ENCODE results near the gene ATXN7.

ATXN7 gene

GRCh38 chr3:63896332-63897030 is 32.8 kb downstream of the ATXN7 start:
- Histone ChIP-seq H2BK15ac (replicated peaks; ENCODE audit: low read depth) (no peak overlapping the region), H2BK120ac (ENCODE audit: low read depth, low read length) (no peak overlapping the region), H3K4me1 (ENCODE audit: control insufficient read depth, low read depth, low read length) (peaks cover 3% of the 10 kb centered on the region), H2BK5ac (ENCODE audit: low read length) (no peak overlapping the region), H3K56ac (ENCODE audit: low read length) (no peak overlapping the region), H3K27me3 (ENCODE audit: insufficient read depth, low read length, poor library complexity) (no peaks in the 10 kb centered on the region), H4K5ac (ENCODE audit: low read length) (no peak overlapping the region), H3K27ac (ENCODE audit: low read depth, low read length) (no peak overlapping the region), H3K36me3 (ENCODE audit: control insufficient read depth, insufficient read depth, low read length) (peaks cover 1% of the 10 kb centered on the region), H3K79me1 (ENCODE audit: low read length) (peaks cover 6% of the 10 kb centered on the region), H3K79me2 (ENCODE audit: control insufficient read depth, insufficient read depth, low read length) (peaks cover 4% of the 10 kb centered on the region), H3K4me3 (ENCODE audit: low read length) (no peak overlapping the region), H2AK5ac (ENCODE audit: low read length) (no peak overlapping the region), H3K18ac (ENCODE audit: low read length) (no peak overlapping the region), H4K8ac (ENCODE audit: low read depth, low read length) (no peak overlapping the region), H3K9ac (ENCODE audit: low read length) (no peak overlapping the region), H3K4ac (ENCODE audit: low read depth, low read length) (no peak overlapping the region), H3K23ac (ENCODE audit: low read length) (no peak overlapping the region), H3K4me2 (ENCODE audit: low read length) (no peak overlapping the region)
- no CpG with 5 or more reads among the region's 1 CpG for WGBS (ENCODE audit: extremely low coverage, insufficient coverage, low lambda C conversion rate)
- DNase-seq: no peak

GRCh38 chr3:63900010-63900409 is 36.3 kb downstream of the ATXN7 start:
- no CpG with 5 or more reads among the region's 5 CpGs for WGBS (ENCODE audit: extremely low coverage, insufficient coverage, low lambda C conversion rate)
- Histone ChIP-seq H2BK5ac (ENCODE audit: low read length) (no peak overlapping the region), H3K4ac (ENCODE audit: low read depth, low read length) (no peak overlapping the region)

GRCh38 chr3:63900459-63900858 is 36.8 kb downstream of the ATXN7 start:
- Histone ChIP-seq H2BK5ac (ENCODE audit: low read length) (no peak overlapping the region), H3K27ac (ENCODE audit: low read depth, low read length) (no peak overlapping the region), H2BK15ac (replicated peaks; ENCODE audit: low read depth) (no peak overlapping the region), H3K9ac (ENCODE audit: low read length) (no peak overlapping the region), H2AK5ac (ENCODE audit: low read length) (no peak overlapping the region), H3K79me1 (ENCODE audit: low read length) (peaks cover 3% of the 10 kb centered on the region), H3K23ac (ENCODE audit: low read length) (no peak overlapping the region), H2BK120ac (ENCODE audit: low read depth, low read length) (no peak overlapping the region), H4K8ac (ENCODE audit: low read depth, low read length) (no peak overlapping the region), H3K79me2 (ENCODE audit: control insufficient read depth, insufficient read depth, low read length) (peaks cover 2% of the 10 kb centered on the region), H3K36me3 (ENCODE audit: control insufficient read depth, insufficient read depth, low read length) (peaks cover 1% of the 10 kb centered on the region), H3K18ac (ENCODE audit: low read length) (no peak overlapping the region), H3K4me2 (ENCODE audit: low read length) (no peak overlapping the region), H3K4me1 (ENCODE audit: control insufficient read depth, low read depth, low read length) (peaks cover 3% of the 10 kb centered on the region), H3K56ac (ENCODE audit: low read length) (no peak overlapping the region), H3K27me3 (ENCODE audit: insufficient read depth, low read length, poor library complexity) (no peaks in the 10 kb centered on the region), H3K4ac (ENCODE audit: low read depth, low read length) (no peak overlapping the region), H4K5ac (ENCODE audit: low read length) (no peak overlapping the region), H3K4me3 (ENCODE audit: low read length) (no peak overlapping the region)
- no peak for DNase-seq
- no CpG with 5 or more reads among the region's 2 CpGs for WGBS (ENCODE audit: extremely low coverage, insufficient coverage, low lambda C conversion rate)

More at GRCh38 chr3:63900010-63900409, 36.3 kb downstream of the ATXN7 start:
- no peak overlapping the region for H3K18ac ChIP-seq (ENCODE audit: low read length)
- H4K8ac ChIP-seq (ENCODE audit: low read depth, low read length): no peak overlapping the region
- no peak overlapping the region for H3K27ac ChIP-seq (ENCODE audit: low read depth, low read length)
- peaks cover 1% of the 10 kb centered on the region for H3K36me3 ChIP-seq (ENCODE audit: control insufficient read depth, insufficient read depth, low read length)
- peaks cover 2% of the 10 kb centered on the region for H3K79me2 ChIP-seq (ENCODE audit: control insufficient read depth, insufficient read depth, low read length)
- H3K27me3 ChIP-seq (ENCODE audit: insufficient read depth, low read length, poor library complexity): no peaks in the 10 kb centered on the region
- H3K56ac ChIP-seq (ENCODE audit: low read length): no peak overlapping the region
- H3K4me1 ChIP-seq (ENCODE audit: control insufficient read depth, low read depth, low read length): peaks cover 3% of the 10 kb centered on the region
- no peak overlapping the region for H3K23ac ChIP-seq (ENCODE audit: low read length)
- no peak overlapping the region for H3K9ac ChIP-seq (ENCODE audit: low read length)
- H4K5ac ChIP-seq (ENCODE audit: low read length): no peak overlapping the region
- no peak overlapping the region for H3K4me3 ChIP-seq (ENCODE audit: low read length)
- DNase-seq: no peak
- H3K79me1 ChIP-seq (ENCODE audit: low read length): peaks cover 3% of the 10 kb centered on the region
- no peak overlapping the region for H2AK5ac ChIP-seq (ENCODE audit: low read length)
- H3K4me2 ChIP-seq (ENCODE audit: low read length): no peak overlapping the region
- no peak overlapping the region for H2BK120ac ChIP-seq (ENCODE audit: low read depth, low read length)
- H2BK15ac ChIP-seq (replicated peaks; ENCODE audit: low read depth): no peak overlapping the region

- DNase-seq: no peak
- Histone ChIP-seq H3K4ac (ENCODE audit: low read depth, low read length) (no peak overlapping the region), H3K79me2 (ENCODE audit: control insufficient read depth, insufficient read depth, low read length) (no peaks in the 10 kb centered on the region), H3K27me3 (ENCODE audit: insufficient read depth, low read length, poor library complexity) (no peaks in the 10 kb centered on the region), H3K4me1 (ENCODE audit: control insufficient read depth, low read depth, low read length) (no peaks in the 10 kb centered on the region), H3K9ac (ENCODE audit: low read length) (no peak overlapping the region), H2BK120ac (ENCODE audit: low read depth, low read length) (no peak overlapping the region), H2BK5ac (ENCODE audit: low read length) (no peak overlapping the region), H3K4me3 (ENCODE audit: low read length) (no peak overlapping the region), H4K5ac (ENCODE audit: low read length) (no peak overlapping the region), H2AK5ac (ENCODE audit: low read length) (no peak overlapping the region), H3K27ac (ENCODE audit: low read depth, low read length) (no peak overlapping the region), H3K23ac (ENCODE audit: low read length) (no peak overlapping the region), H4K8ac (ENCODE audit: low read depth, low read length) (no peak overlapping the region), H3K4me2 (ENCODE audit: low read length) (no peak overlapping the region), H3K18ac (ENCODE audit: low read length) (no peak overlapping the region), H2BK15ac (replicated peaks; ENCODE audit: low read depth) (no peak overlapping the region), H3K56ac (ENCODE audit: low read length) (no peak overlapping the region), H3K79me1 (ENCODE audit: low read length) (peaks cover 2% of the 10 kb centered on the region), H3K36me3 (ENCODE audit: control insufficient read depth, insufficient read depth, low read length) (no peaks in the 10 kb centered on the region)
- WGBS (ENCODE audit: extremely low coverage, insufficient coverage, low lambda C conversion rate): no CpG with 5 or more reads among the region's 4 CpGs
Observed at GRCh38 chr3:63905731-63906620, 42.3 kb downstream of the ATXN7 start.

GRCh38 chr3:63908081-63908736 is 44.5 kb downstream of the ATXN7 start:
- DNase-seq: peak; percentile 71
- Histone ChIP-seq H3K18ac (ENCODE audit: low read length) (no peak overlapping the region), H3K56ac (ENCODE audit: low read length) (no peak overlapping the region), H3K27ac (ENCODE audit: low read depth, low read length) (no peak overlapping the region), H3K4me1 (ENCODE audit: control insufficient read depth, low read depth, low read length) (no peaks in the 10 kb centered on the region), H3K23ac (ENCODE audit: low read length) (no peak overlapping the region), H3K4me3 (ENCODE audit: low read length) (no peak overlapping the region), H3K4ac (ENCODE audit: low read depth, low read length) (no peak overlapping the region), H4K5ac (ENCODE audit: low read length) (no peak overlapping the region), H2AK5ac (ENCODE audit: low read length) (no peak overlapping the region), H2BK15ac (replicated peaks; ENCODE audit: low read depth) (no peak overlapping the region), H2BK5ac (ENCODE audit: low read length) (no peak overlapping the region), H3K4me2 (ENCODE audit: low read length) (no peak overlapping the region), H4K8ac (ENCODE audit: low read depth, low read length) (no peak overlapping the region), H3K36me3 (ENCODE audit: control insufficient read depth, insufficient read depth, low read length) (no peaks in the 10 kb centered on the region), H3K79me1 (ENCODE audit: low read length) (peaks cover 2% of the 10 kb centered on the region), H3K27me3 (ENCODE audit: insufficient read depth, low read length, poor library complexity) (no peaks in the 10 kb centered on the region), H2BK120ac (ENCODE audit: low read depth, low read length) (no peak overlapping the region), H3K9ac (ENCODE audit: low read length) (no peak overlapping the region), H3K79me2 (ENCODE audit: control insufficient read depth, insufficient read depth, low read length) (no peaks in the 10 kb centered on the region)
- WGBS (ENCODE audit: extremely low coverage, insufficient coverage, low lambda C conversion rate): no CpG with 5 or more reads among the region's 2 CpGs

Data from mesendoderm (in vitro differentiated cells).